ENCODE data around the gene FYB1. TPM values are rescaled to one million over a fixed set of nuclear protein-coding genes. Genes with fewer than 3 reads are reported as not detected.
A peak's percentile ranks its signal among the peaks of the same experiment; 100 is the strongest.

The FYB1 gene
- total and polyA plus RNA-seq, 2 donors (not counting 1 experiment from before 2014, with no cell fraction given) = not detected

DNA sequence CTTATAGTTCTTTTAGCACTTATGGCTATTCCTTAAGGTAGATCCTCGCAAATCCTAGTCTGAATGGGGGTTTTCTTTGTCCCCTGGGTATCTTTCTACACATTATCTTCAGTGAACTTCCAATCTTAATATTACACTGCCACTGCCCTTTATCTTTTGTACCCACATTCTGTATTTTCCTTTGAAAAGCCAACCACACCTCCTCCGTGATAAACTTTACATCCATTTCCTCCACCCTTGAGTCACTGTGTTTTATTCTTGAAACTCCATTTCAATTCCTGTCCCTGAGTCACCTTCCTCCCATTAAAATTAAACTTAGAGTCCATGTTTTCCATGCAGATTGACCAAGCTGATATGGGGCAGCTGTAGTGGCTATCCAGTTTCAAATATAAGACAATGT lies 102.0 kb downstream of the FYB1 start:
- Histone ChIP-seq H4K20me1 (ENCODE audit: control insufficient read depth, extremely low read depth, insufficient read depth, low read length) (no peaks in the 10 kb centered on the region), H3K36me3 (ENCODE audit: control insufficient read depth, insufficient read depth, low read length) (no peaks in the 10 kb centered on the region), H3K27ac (ENCODE audit: insufficient read depth, low read length) (no peak overlapping the region), H2AFZ (ENCODE audit: low read length) (no peak overlapping the region), H3K9ac (ENCODE audit: insufficient read depth, low read length) (no peak overlapping the region), H3K4me3 (replicated peaks in 1 of 4; ENCODE audit: control extremely low read depth in 1 of 4, insufficient read depth in 1 of 4, low read depth in 3 of 4, low read length in 4 of 4) (no peak overlapping the region), H3K79me2 (ENCODE audit: control insufficient read depth, insufficient read depth, low read length) (no peaks in the 10 kb centered on the region), H3K27me3 (ENCODE audit: control insufficient read depth, insufficient read depth, low read length) (no peaks in the 10 kb centered on the region), H3K9me3 (ENCODE audit: control insufficient read depth, insufficient read depth, low read depth, low read length) (no peaks in the 10 kb centered on the region), H3K4me2 (ENCODE audit: extremely low read depth, insufficient read depth, low read length) (no peak overlapping the region), H3K4me1 (ENCODE audit: control insufficient read depth, extremely low read depth, insufficient read depth, low read length) (no peaks in the 10 kb centered on the region)
- TF ChIP-seq, protein P1, sequence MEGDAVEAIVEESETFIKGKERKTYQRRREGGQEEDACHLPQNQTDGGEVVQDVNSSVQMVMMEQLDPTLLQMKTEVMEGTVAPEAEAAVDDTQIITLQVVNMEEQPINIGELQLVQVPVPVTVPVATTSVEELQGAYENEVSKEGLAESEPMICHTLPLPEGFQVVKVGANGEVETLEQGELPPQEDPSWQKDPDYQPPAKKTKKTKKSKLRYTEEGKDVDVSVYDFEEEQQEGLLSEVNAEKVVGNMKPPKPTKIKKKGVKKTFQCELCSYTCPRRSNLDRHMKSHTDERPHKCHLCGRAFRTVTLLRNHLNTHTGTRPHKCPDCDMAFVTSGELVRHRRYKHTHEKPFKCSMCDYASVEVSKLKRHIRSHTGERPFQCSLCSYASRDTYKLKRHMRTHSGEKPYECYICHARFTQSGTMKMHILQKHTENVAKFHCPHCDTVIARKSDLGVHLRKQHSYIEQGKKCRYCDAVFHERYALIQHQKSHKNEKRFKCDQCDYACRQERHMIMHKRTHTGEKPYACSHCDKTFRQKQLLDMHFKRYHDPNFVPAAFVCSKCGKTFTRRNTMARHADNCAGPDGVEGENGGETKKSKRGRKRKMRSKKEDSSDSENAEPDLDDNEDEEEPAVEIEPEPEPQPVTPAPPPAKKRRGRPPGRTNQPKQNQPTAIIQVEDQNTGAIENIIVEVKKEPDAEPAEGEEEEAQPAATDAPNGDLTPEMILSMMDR (conservative IDR thresholded peaks at IDR 0.05 in 1 of 2, IDR thresholded peaks at IDR 0.05 in 1 of 2; ENCODE audit: low read depth in 1 of 2, low read length in 2 of 2) = no peak
- no peak for TF ChIP-seq EZH2 (IDR thresholded peaks at IDR 0.05; ENCODE audit: low read length, missing control alignments)
- DNase-seq (ENCODE audit: low read depth in 2 of 2) = peak in 1 of 2 donors; percentile 32

DNA sequence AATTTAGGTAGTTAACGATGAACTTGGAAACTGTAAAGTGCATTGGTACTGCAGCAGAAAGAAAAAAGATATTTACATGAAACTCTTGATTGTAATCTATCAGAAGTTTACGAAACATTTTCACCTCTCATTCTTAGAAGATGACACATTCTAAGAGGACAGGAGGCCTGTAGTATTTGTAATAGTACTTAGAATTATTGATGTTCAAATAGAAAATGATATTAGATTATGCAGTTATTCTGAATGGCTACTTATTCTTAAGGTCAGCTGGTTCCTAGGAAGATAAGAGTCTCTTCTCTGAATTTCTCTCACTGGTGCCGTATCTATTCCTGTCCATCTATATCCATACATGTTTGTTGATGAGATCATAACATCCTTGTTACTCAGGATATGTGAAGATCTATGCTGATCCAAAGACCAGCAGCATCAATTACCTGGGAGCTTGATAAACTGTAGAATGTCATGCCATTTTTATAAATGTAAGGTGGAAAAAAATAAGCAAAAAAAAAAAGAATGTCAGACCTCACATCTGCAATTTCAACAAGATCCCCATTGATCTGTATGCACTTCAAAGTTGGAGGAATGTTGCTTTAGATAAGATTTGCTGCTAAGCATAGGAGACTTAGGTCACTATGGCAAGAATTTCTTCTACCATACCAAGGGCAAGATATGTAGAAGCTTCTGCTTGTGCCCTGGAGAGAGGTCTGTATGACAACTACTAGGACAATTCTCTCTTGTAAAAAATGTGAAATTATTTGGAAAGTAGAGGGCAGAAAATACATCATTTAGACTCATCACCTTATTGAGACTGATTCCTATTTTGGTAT lies 102.8 kb downstream of the FYB1 start:
- Histone ChIP-seq H3K4me3 (replicated peaks in 1 of 4; ENCODE audit: control extremely low read depth in 1 of 4, insufficient read depth in 1 of 4, low read depth in 3 of 4, low read length in 4 of 4) (no peak overlapping the region), H3K27me3 (ENCODE audit: control insufficient read depth, insufficient read depth, low read length) (no peaks in the 10 kb centered on the region), H3K36me3 (ENCODE audit: control insufficient read depth, insufficient read depth, low read length) (no peaks in the 10 kb centered on the region), H3K9ac (ENCODE audit: insufficient read depth, low read length) (no peak overlapping the region), H2AFZ (ENCODE audit: low read length) (no peak overlapping the region), H3K4me1 (ENCODE audit: control insufficient read depth, extremely low read depth, insufficient read depth, low read length) (no peaks in the 10 kb centered on the region), H4K20me1 (ENCODE audit: control insufficient read depth, extremely low read depth, insufficient read depth, low read length) (no peaks in the 10 kb centered on the region), H3K9me3 (ENCODE audit: control insufficient read depth, insufficient read depth, low read depth, low read length) (no peaks in the 10 kb centered on the region), H3K79me2 (ENCODE audit: control insufficient read depth, insufficient read depth, low read length) (no peaks in the 10 kb centered on the region), H3K27ac (ENCODE audit: insufficient read depth, low read length) (no peak overlapping the region), H3K4me2 (ENCODE audit: extremely low read depth, insufficient read depth, low read length) (no peak overlapping the region)
- no peak for TF ChIP-seq EZH2 (IDR thresholded peaks at IDR 0.05; ENCODE audit: low read length, missing control alignments)
- TF ChIP-seq, protein P1 (conservative IDR thresholded peaks at IDR 0.05 in 1 of 2, IDR thresholded peaks at IDR 0.05 in 1 of 2; ENCODE audit: low read depth in 1 of 2, low read length in 2 of 2) = no peak
- DNase-seq (ENCODE audit: low read depth in 2 of 2) = no peak

DNA sequence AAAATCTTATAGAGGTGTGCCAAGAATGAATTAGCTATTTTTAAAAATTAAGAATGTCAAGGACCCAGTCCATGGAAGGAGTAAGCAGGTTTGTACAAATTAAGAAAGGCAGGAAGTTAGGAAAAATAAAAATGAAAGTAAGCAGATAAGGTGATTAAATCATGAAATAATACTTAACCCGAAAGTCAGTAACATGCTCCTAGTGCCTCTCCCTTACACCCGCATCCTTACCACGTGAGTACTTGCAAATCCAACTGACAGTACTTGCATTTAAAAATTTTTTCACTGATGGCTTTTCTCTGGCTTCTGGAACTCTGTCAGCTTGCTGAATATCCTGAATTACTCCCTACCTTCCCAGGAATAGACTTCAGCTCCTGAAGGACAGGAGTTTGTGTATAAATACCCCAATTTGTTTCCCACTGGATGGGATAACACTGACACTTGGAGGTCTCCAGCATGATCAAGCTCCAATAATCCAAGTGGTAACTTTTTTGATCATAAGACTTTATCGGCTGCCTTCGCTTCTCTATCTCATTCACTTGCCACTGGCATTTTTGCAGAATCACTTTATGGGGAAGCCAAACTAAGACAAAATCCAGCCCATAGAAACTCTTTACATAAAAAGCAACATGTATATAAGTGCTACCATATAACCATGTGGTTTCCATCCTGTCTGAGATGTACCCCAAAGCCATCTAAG lies 103.6 kb downstream of the FYB1 start:
- peak overlapping the region; percentile 16 for H2AFZ ChIP-seq (ENCODE audit: low read length)
- H4K20me1 ChIP-seq (ENCODE audit: control insufficient read depth, extremely low read depth, insufficient read depth, low read length) = no peaks in the 10 kb centered on the region
- no peaks in the 10 kb centered on the region for H3K79me2 ChIP-seq (ENCODE audit: control insufficient read depth, insufficient read depth, low read length)
- TF ChIP-seq, protein P1 (conservative IDR thresholded peaks at IDR 0.05 in 1 of 2, IDR thresholded peaks at IDR 0.05 in 1 of 2; ENCODE audit: low read depth in 1 of 2, low read length in 2 of 2) = no peak
- TF ChIP-seq EZH2 (IDR thresholded peaks at IDR 0.05; ENCODE audit: low read length, missing control alignments) = no peak
- no peaks in the 10 kb centered on the region for H3K4me1 ChIP-seq (ENCODE audit: control insufficient read depth, extremely low read depth, insufficient read depth, low read length)
- peak overlapping the region; percentile 54 for H3K4me2 ChIP-seq (ENCODE audit: extremely low read depth, insufficient read depth, low read length)
- H3K27me3 ChIP-seq (ENCODE audit: control insufficient read depth, insufficient read depth, low read length) = no peaks in the 10 kb centered on the region
- H3K36me3 ChIP-seq (ENCODE audit: control insufficient read depth, insufficient read depth, low read length) = no peaks in the 10 kb centered on the region
- H3K4me3 ChIP-seq (replicated peaks in 1 of 4; ENCODE audit: control extremely low read depth in 1 of 4, insufficient read depth in 1 of 4, low read depth in 3 of 4, low read length in 4 of 4) = no peak overlapping the region
- H3K9ac ChIP-seq (ENCODE audit: insufficient read depth, low read length) = no peak overlapping the region
- H3K9me3 ChIP-seq (ENCODE audit: control insufficient read depth, insufficient read depth, low read depth, low read length) = no peaks in the 10 kb centered on the region
- no peak overlapping the region for H3K27ac ChIP-seq (ENCODE audit: insufficient read depth, low read length)
- no peak for DNase-seq (ENCODE audit: low read depth in 2 of 2)

All from fibroblast of lung (primary cell).